ENCODE data around the gene BAIAP2L2. TPM values are rescaled to one million over a fixed set of nuclear protein-coding genes. Genes with fewer than 3 reads are reported as not detected.

Gene BAIAP2L2
- total and polyA plus RNA-seq, 10 of the 15 experiments (the other 5 are each of a cell fraction or from before 2014, with no cell fraction given): 0.08 to 0.38 (median 0.14) TPM; not detected in 6

DNA sequence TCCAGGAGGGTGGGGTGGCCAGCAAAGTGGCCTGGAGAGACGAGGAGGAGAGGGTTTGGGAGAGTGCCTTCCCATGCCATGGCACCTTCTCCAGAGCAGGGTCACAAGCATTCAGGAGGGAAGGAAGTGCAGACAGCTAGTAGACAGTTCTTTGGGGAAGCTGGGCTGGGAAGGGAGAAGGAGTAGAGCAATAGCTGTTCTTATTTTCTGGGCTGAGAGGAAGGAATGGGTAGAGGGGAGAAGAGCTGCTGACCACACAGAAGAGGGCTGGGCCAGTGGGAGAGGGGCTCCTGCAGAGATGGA is 68.0 kb downstream of the BAIAP2L2 start:
- in situ Hi-C loops (cut with MboI) (no loop called here), intact Hi-C loops (cut with micrococcal nuclease; ENCODE audit: unreplicated experiment) (no loop called here)
- POLR2A ChIA-PET: interaction anchor here (0.5 kb wide), 1 partner anchor 327 kb away, joined by 3 read pairs; no protein-coding TSS in a partner anchor
- no peaks in the 10 kb centered on the region for H3K36me3 ChIP-seq (ENCODE audit: control insufficient read depth in 2 of 2, insufficient read depth in 2 of 2, low read length in 1 of 2)
- FAIRE-seq: no peak
- H3K9me3 ChIP-seq (replicated peaks; ENCODE audit: control insufficient read depth, insufficient read depth, low read length): no peaks in the 10 kb centered on the region
- H3K4me3 ChIP-seq: no peak overlapping the region
- H4K20me1 ChIP-seq (ENCODE audit: control insufficient read depth, insufficient read depth): no peaks in the 10 kb centered on the region
- RAD21 ChIA-PET (ENCODE audit: unreplicated experiment): no interaction called here
- no peak for DNase-seq (ENCODE audit: low read depth, low spot score)
- BruUV-seq (replicated peaks): no TSS peak
- no peaks in the 10 kb centered on the region for H3K4me1 ChIP-seq (ENCODE audit: control insufficient read depth, insufficient read depth, low read length)
- SMC1A ChIA-PET (ENCODE audit: uncharacterized antibody, unreplicated experiment): interaction anchor here (0.9 kb wide), 1 partner anchor 10 kb away, joined by 3 read pairs; no protein-coding TSS in a partner anchor
- no peak for ATAC-seq
- WGBS (ENCODE audit: insufficient coverage, insufficient replicate concordance, low lambda C conversion rate, missing lambda C conversion rate): no CpG with 5 or more reads among the region's 1 CpG
- H3K9ac ChIP-seq (ENCODE audit: control insufficient read depth, insufficient read depth, low read length): no peak overlapping the region
- H3K79me2 ChIP-seq (ENCODE audit: control insufficient read depth, insufficient read depth, low read length): no peaks in the 10 kb centered on the region
- no peak overlapping the region for H3K4me2 ChIP-seq (ENCODE audit: control insufficient read depth, insufficient read depth)
- no peak overlapping the region for H3K27ac ChIP-seq (ENCODE audit: control insufficient read depth, insufficient read depth)
- CTCF ChIA-PET: interaction anchor here (2.4 kb wide), 1 partner anchor 10 kb away, joined by 13 read pairs; no protein-coding TSS in a partner anchor
- H2AFZ ChIP-seq (ENCODE audit: control insufficient read depth, low read depth, low read length): no peak overlapping the region
- H3K27me3 ChIP-seq (replicated peaks in 1 of 2; ENCODE audit: control insufficient read depth in 2 of 2, insufficient read depth in 2 of 2, low read length in 1 of 2): no peaks in the 10 kb centered on the region
- TF ChIP-seq, protein P1, sequence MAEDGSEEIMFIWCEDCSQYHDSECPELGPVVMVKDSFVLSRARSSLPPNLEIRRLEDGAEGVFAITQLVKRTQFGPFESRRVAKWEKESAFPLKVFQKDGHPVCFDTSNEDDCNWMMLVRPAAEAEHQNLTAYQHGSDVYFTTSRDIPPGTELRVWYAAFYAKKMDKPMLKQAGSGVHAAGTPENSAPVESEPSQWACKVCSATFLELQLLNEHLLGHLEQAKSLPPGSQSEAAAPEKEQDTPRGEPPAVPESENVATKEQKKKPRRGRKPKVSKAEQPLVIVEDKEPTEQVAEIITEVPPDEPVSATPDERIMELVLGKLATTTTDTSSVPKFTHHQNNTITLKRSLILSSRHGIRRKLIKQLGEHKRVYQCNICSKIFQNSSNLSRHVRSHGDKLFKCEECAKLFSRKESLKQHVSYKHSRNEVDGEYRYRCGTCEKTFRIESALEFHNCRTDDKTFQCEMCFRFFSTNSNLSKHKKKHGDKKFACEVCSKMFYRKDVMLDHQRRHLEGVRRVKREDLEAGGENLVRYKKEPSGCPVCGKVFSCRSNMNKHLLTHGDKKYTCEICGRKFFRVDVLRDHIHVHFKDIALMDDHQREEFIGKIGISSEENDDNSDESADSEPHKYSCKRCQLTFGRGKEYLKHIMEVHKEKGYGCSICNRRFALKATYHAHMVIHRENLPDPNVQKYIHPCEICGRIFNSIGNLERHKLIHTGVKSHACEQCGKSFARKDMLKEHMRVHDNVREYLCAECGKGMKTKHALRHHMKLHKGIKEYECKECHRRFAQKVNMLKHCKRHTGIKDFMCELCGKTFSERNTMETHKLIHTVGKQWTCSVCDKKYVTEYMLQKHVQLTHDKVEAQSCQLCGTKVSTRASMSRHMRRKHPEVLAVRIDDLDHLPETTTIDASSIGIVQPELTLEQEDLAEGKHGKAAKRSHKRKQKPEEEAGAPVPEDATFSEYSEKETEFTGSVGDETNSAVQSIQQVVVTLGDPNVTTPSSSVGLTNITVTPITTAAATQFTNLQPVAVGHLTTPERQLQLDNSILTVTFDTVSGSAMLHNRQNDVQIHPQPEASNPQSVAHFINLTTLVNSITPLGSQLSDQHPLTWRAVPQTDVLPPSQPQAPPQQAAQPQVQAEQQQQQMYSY (CRISPR knock-in tag; IDR thresholded peaks at IDR 0.05): no peak
- no peak for TF ChIP-seq MYB (IDR thresholded peaks at IDR 0.05; ENCODE audit: borderline replicate concordance, low read depth, low read length)
- TF ChIP-seq, protein P2, sequence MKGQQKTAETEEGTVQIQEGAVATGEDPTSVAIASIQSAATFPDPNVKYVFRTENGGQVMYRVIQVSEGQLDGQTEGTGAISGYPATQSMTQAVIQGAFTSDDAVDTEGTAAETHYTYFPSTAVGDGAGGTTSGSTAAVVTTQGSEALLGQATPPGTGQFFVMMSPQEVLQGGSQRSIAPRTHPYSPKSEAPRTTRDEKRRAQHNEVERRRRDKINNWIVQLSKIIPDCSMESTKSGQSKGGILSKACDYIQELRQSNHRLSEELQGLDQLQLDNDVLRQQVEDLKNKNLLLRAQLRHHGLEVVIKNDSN (IDR thresholded peaks at IDR 0.05; ENCODE audit: borderline replicate concordance, extremely low read length, insufficient read depth, low read depth, low read length): no peak
- TF ChIP-seq IRF4 (IDR thresholded peaks at IDR 0.05; ENCODE audit: low read depth, low read length): no peak
- no peak for TF ChIP-seq HDGF (IDR thresholded peaks at IDR 0.05)
- no peak for TF ChIP-seq SMARCA5 (IDR thresholded peaks at IDR 0.05)
- TF ChIP-seq, protein P3, sequence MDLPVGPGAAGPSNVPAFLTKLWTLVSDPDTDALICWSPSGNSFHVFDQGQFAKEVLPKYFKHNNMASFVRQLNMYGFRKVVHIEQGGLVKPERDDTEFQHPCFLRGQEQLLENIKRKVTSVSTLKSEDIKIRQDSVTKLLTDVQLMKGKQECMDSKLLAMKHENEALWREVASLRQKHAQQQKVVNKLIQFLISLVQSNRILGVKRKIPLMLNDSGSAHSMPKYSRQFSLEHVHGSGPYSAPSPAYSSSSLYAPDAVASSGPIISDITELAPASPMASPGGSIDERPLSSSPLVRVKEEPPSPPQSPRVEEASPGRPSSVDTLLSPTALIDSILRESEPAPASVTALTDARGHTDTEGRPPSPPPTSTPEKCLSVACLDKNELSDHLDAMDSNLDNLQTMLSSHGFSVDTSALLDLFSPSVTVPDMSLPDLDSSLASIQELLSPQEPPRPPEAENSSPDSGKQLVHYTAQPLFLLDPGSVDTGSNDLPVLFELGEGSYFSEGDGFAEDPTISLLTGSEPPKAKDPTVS (IDR thresholded peaks at IDR 0.05; ENCODE audit: low read depth, low read length): no peak
- TF ChIP-seq, protein P4, sequence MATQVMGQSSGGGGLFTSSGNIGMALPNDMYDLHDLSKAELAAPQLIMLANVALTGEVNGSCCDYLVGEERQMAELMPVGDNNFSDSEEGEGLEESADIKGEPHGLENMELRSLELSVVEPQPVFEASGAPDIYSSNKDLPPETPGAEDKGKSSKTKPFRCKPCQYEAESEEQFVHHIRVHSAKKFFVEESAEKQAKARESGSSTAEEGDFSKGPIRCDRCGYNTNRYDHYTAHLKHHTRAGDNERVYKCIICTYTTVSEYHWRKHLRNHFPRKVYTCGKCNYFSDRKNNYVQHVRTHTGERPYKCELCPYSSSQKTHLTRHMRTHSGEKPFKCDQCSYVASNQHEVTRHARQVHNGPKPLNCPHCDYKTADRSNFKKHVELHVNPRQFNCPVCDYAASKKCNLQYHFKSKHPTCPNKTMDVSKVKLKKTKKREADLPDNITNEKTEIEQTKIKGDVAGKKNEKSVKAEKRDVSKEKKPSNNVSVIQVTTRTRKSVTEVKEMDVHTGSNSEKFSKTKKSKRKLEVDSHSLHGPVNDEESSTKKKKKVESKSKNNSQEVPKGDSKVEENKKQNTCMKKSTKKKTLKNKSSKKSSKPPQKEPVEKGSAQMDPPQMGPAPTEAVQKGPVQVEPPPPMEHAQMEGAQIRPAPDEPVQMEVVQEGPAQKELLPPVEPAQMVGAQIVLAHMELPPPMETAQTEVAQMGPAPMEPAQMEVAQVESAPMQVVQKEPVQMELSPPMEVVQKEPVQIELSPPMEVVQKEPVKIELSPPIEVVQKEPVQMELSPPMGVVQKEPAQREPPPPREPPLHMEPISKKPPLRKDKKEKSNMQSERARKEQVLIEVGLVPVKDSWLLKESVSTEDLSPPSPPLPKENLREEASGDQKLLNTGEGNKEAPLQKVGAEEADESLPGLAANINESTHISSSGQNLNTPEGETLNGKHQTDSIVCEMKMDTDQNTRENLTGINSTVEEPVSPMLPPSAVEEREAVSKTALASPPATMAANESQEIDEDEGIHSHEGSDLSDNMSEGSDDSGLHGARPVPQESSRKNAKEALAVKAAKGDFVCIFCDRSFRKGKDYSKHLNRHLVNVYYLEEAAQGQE (IDR thresholded peaks at IDR 0.05; ENCODE audit: low read depth, low read length): no peak
- no peak for TF ChIP-seq SRF (IDR thresholded peaks at IDR 0.05; ENCODE audit: low read depth in 2 of 2, low read length in 2 of 2)
- TF ChIP-seq HDAC6 (IDR thresholded peaks at IDR 0.05; ENCODE audit: unreplicated experiment): no peak
- no peak for TF ChIP-seq SMAD1 (IDR thresholded peaks at IDR 0.05; ENCODE audit: low read depth, partially characterized antibody)
- no peak for TF ChIP-seq CHD2 (IDR thresholded peaks at IDR 0.05; ENCODE audit: borderline replicate concordance, low read depth, low read length)
- no peak for TF ChIP-seq MXI1 (IDR thresholded peaks at IDR 0.05; ENCODE audit: low read depth, low read length)
- no peak for TF ChIP-seq TCF12 (IDR thresholded peaks at IDR 0.05; ENCODE audit: low read depth, low read length)
- no peak for TF ChIP-seq HCFC1 (IDR thresholded peaks at IDR 0.05; ENCODE audit: low read length)
- no peak for TF ChIP-seq FOXM1 (IDR thresholded peaks at IDR 0.05; ENCODE audit: low read depth, low read length)
- TF ChIP-seq BMI1 (IDR thresholded peaks at IDR 0.05; ENCODE audit: borderline replicate concordance): no peak

Data from GM12878 (cell line).